ENCODE measurements around the gene TECRL. TPM values are rescaled to one million over a fixed set of nuclear protein-coding genes. Genes with fewer than 3 reads are reported as not detected.

The TECRL gene, protein sequence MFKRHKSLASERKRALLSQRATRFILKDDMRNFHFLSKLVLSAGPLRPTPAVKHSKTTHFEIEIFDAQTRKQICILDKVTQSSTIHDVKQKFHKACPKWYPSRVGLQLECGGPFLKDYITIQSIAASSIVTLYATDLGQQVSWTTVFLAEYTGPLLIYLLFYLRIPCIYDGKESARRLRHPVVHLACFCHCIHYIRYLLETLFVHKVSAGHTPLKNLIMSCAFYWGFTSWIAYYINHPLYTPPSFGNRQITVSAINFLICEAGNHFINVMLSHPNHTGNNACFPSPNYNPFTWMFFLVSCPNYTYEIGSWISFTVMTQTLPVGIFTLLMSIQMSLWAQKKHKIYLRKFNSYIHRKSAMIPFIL
- not detected for polyA plus RNA-seq (ENCODE audit: insufficient read length)
- long read RNA-seq, donor 1: 0 reads
- long read RNA-seq, donor 2: 0 reads
- long read RNA-seq, donor 3: 0 reads
- long read RNA-seq, donor 4: 0 reads
- long read RNA-seq, donor 5: 0 reads
- long read RNA-seq, donor 6: 0 reads
- long read RNA-seq, donor 7: 0 reads
- long read RNA-seq, donor 8: 0 reads

DNA sequence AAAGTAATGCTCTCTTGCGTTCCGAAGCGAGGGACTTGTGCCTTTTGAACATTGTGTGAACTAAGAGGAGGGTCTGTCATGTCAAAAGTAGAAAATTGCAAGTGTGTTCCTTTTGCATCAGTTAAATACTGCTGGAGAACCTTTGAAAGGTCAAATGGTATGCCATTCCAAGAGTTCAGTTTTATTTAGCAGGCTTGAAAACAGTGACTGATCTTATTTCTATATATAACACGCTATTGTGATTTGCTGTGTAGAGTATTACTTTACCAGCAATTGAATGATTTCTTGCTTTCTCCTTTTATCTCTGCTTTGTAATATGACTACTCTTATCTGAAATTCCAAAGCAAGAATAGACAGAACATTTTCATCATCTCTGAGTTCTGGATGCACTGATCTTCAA lies at the start of gene TECRL:
Gene TECRL (minus strand): TSS at position 151 of the 400 bp plus-strand sequence. CDS start 99 bp downstream, at position 52.
- no peak for DNase-seq

DNA sequence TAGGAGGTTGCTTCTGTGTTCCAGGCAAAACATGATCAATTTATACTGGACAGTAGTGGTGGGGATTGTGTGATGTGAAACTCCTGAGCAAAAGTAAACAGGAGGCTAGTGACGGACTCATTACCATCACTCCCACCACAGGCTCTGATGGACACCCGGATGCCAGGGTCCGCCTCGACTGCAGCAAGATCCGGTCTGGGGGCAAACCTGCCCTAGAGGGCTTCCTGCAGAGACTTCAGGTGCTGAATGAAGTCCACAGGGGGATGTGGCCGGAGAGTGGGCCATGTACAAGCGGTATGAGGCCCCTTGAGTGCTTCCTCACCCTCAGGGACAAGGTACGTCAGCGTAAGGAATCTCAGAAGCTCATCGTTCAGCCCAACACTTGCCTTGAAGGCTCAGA lies 23.4 kb upstream of the TECRL start:
- no peak for DNase-seq

DNA sequence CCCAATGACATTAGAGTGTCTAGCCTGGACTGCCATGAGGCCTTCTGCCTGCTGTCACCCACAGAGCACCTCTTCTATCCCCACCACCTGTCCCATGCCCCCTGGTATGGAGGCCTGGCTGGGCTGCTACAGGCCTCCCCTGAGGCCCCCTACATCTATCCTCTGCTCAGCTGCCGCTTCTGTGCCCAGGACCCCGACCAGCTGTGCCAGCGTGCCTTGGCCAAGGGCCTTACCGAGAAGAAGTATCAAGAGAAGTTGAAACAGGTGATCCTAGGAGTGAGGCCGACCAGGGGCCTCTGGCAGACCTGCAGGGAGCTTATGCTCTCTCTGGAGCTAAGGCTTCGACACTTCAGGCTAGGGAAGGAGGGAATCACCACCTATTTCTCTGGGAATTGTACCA lies 21.7 kb upstream of the TECRL start:
- DNase-seq: no peak

DNA sequence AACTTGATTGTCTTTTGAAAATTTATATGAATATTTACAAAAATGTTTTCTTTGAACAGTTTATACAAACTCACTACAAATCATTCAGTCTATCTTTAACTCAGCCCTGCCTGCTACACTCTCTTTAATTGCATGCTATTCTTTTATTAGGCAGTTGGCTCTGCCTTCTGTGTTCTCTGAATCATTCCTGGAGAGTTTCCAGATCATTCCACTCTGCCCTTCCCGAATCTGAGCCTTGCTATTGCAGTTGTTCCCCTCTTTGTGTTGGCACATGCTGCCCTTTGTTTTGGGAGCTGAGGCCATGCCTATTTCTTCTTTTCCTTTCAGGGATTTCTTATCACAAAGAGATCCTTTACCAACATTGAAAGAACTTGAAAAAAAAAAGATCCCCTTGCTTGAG lies 8.7 kb upstream of the TECRL start:
- DNase-seq: no peak

DNA sequence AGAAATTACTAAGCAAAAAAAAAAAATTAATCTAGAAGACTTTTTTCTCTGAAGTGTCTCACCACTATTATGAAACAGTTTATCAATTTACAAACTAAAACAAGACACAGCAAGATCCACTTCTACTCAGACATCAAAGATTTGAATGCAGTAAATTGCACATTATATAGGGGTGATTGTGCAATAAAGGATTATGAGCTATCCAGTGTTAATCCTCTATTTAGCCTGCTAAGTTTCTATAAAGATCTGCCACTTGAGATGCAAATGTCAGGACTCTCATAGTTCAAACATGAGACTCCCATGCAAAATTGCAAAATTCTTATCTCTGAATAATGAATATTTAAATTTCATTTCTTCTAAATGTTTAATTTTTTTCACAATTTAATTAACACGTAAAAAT lies 2.2 kb downstream of the TECRL start:
- no peak for DNase-seq

DNA sequence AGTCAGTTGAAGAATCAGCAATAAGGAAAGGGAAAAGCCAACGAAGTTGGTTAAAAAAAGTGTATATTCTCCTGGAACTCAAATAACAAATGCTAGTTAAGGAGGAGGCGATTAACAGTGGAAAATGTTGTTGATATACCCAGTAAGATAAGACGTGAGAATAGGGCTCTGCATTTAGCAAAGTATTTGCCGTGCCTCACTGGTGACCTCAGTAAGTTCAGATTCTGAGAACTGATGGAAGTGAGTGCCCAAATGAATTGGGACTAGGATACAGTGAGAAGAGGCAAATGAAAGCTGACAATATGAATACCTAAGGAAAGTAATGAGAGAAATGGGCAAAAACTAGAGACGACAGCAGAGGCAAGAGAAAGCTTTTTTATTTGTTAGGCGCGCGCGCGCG lies 3.5 kb downstream of the TECRL start:
- no peak for DNase-seq

DNA sequence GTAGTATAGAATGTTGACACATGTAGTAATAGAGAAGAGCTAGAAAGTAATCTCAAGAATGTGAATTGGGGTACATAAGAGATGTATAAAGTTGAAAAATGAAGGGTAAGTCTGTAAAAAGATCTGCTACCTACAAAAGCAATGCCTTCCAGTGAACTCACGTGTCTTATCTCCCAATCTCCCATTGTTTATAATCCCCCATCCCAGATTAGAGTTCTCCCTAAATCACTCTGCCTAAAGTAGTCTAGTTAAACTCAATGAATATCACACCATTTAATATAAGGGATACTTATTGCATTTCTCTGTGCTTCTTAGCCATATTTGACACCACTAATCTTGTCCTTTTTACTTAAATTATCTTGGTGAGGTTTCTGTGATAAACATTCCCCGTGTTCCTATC lies 6.6 kb downstream of the TECRL start:
- no peak for DNase-seq

DNA sequence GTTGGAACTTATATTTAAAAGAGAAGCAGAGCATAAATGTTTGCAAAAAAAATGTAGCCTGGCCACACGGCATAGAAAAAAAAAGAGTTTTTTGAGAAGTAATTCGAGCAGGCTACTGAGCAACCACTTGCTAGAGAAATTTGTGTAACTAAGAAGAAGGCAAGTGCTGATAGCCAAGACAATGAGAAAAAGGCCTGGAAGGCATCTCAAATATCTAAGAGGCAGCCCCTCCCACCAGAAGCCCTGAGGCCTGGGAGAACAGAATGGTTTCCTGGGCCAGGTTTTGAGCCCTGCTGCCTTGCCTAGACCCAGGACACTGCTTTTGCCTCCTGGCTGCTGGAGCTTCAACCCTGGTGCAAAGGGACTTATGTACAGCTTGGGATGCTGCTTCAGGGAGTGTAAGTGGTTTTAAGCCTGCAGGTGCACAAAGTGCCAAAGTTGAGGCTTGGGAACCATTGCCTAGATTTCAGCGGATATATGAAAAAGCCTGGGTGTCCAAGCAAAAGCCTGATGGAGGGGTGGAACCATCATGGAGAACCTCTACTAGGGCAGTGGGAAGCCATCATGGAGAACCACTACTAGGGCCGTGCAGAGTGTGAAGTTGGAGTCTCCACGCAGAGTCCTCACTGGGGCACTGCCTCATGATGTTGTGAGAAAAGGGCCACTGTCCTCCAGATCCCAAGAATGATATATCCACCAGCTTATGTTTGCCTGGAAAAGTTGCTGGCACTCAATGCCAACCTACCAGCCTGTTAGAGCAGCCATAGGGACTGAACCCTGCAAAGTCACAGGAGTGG lies 9.7 kb downstream of the TECRL start:
- DNase-seq: no peak

DNA sequence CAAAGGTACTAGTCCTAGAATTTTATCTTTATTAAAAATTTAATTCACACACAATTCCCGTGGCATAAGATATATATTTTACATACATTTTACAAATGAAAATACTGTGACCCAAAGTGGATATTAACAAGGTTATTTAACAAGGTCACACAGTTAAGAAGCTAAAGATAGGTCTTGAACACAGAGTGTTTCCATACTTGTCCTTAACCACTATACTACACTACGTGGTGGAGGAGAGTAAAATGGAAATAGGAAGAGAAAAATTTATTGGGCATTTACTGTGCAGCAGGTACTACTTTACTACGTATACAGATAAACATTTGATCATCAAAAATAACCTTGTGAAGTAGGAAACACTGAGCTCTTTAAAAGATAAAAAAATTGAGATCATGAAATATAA lies 14.8 kb downstream of the TECRL start:
- no peak for DNase-seq

DNA sequence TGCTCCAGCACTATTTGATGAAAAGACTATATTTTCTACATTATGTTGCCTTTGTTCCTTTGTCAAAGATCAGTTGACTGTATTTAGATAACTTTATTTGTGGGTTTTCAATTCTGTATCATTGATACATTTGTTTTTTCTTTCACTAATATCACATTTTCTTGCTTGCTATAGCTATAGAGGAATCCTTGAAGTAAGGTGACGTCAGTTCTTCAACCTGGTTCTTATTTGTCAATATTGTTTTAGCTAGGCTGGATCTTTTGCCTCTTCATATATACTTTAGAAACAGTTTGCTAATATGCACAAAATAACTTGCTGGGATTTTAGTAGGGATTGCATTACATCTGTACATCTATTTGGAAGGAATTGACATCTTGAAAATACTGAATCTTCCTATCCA lies 21.0 kb downstream of the TECRL start:
- DNase-seq: no peak

DNA sequence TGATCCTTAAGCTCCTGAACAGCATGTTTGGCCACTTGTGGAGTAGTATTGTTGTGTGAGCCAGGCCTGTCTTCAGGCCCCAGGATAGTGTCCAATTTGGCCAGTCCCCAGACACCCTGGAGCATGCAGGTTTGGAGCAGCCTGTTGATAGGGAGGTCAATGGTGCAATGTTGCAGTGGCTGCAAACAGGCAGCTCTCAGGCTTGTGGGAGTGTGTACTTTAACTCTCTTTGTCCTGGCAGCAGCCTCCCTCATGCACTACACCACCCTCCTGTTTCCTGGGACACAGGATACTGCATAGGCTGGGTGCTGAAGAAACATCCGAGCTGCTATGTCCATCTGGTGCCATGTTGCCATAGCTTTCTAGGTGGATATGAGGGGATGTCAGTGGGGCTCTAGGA lies 24.0 kb downstream of the TECRL start:
- no peak for DNase-seq

DNA sequence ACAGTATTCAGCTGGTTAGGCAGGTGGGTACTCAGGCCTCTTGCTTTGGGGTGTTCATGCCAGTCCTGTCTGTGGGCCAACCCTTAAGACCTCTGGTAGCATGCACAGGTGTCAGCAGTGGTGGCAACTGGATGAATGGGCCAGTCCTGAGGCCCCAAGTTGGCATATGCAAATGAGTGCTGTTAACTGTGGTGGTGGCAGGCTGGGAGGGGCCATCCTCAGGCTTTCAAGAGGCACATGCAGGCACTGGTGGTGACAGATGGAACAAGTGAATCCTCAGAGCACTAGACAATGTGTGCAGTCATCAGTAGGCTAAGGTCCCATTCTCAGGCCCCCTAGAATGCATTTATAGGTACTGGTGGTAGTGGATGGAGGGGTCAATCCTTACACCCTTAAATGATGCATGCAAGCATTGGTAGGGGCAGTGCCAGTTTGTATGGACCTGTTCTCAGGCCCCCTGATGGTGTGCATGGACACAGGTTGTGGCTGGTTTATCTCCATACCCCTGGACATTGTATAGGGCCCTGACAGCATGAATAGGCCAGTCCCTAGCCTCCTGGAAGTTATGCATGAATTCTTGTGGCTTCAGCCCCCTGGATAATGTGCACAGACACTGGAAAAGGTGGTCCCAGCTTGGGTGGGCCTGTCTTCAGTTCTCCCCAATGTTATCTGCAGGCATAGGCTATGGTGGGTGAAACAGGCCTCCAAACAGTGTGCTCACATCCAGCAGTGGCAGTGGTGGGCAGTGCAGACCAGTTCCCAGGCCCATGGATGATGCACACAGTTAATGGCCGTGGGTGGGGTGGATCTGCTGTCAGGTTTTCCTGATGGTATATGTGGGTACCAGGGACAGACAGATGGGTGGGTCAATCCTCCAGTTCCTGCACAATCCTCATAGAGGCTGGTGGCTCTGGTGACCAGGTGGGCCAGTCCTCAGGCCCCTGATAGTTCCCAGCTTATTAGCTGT lies 24.7 kb downstream of the TECRL start:
- DNase-seq: no peak

DNA sequence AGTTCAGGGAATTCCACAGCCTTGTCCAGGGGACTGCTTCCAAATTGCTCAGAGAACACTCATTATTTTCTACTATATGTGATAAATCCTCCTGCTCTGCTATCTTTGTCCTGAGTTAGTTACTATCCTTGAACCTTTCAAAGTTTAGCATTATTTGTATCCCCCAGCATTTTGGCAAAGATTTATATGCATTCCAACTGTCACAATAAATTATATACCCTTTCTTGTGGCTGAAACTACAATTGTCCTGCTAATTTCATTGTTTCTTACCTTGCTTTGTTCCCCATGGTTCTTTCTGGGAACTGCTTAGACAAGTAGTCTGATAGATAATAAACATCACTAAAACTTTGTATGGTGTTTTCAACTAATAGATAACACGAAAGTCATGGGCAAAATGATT lies 40.5 kb downstream of the TECRL start:
- no peak for DNase-seq

DNA sequence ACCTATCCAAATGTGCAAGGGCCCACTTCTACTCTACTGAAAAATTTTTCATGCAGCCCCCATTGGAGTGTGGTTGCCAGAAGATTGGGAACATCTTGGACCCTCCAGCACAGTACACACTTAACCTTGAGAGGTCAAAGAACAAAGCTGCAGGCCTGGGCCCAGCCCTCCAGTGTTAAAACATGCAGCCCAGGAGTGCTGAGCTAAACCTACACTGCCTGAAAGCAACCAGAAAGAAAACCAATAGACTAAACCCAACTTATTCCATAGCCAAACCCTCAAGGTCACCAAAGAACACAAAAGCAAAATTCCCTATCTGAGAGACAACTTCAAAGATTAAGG lies 47.9 kb downstream of the TECRL start:
- no peak for DNase-seq

DNA sequence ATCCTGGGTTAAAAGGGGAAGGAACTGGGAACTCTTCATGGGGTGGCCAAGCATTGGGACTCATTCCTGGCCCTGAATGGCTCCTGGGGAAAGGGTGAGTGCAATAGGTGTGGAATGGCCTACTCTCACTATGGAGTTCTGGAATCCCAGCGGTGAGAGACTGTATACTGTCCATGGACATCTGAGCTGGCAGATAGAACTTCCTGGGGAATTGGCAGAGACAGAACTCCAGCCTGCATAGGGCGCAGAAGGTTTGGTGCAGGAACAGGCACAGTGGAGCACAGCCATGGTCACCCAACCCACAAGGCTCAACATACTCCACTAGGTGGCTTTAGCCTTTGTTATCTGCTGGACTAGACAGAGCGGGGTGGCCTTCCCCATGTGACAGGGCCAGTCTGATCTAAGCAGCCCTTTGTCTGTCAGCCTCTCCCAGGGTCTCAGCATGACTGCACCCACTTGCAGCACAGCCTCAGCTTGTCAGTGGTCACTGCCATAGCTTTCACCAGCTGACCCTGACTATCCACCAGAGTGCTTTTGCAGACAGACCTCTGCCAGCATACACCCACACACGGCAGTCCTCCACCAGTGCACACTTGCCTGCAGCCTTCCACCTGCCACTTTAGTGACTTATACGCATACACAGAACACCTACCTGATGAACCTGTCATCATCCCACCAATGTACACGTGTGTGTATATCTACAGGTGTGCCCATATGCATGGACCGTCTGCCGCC lies 48.4 kb downstream of the TECRL start:
- no peak for DNase-seq

DNA sequence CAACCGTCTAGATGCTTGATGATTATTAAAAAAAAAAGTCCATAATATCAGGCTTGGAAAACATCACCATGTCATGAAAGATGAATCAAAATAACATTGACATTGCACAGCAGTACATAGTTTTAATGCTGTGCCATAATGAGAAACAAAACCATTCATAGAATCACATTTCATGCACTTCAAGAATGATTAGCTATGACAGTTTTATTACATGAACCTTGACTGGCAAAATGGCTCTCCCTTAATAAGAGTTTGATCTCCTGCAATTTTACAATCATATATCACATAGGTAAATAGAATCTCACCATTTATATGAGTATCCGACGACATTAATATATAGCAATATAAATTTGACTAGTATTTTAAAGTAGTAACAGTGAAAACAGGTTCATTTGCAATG lies 49.8 kb downstream of the TECRL start:
- DNase-seq: no peak

DNA sequence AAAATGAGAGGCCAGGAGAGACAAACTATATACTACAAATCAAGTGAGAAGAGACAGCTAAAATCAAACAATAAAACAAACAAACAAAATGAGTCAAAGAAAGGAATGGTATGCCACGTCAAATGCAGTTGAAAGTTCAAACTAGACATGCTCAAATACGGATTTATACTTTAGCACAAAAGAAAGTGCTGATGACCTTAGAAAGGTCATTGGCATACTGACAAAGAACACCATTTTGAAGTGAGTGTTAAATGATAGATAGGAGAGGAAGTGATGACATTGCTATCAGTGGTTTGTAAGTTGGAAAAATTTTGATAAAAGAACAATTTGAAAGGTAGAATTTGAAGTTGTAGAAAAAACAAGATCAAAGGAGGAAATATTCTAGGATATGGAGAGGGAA lies 55.3 kb downstream of the TECRL start:
- DNase-seq: no peak

DNA sequence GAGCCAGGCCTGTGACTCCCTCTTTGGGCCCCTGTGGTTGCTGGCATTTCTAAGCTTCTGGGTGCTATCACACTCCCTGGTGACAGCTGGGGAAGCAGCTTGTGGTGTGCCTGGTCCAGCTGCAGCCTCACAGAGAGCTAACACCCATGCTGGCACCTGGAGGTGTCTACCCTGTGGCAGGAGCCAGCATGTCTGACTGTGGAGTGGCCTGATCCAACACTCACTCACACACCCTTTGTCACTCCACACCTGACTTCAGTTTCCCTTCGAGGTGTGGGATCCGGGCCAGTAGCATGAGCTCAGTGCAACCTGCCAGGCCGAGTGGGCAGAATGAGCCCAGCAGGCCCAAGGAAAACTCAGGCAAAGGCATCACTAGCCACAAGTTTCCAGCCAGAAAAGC lies 67.5 kb downstream of the TECRL start:
- DNase-seq: no peak

DNA sequence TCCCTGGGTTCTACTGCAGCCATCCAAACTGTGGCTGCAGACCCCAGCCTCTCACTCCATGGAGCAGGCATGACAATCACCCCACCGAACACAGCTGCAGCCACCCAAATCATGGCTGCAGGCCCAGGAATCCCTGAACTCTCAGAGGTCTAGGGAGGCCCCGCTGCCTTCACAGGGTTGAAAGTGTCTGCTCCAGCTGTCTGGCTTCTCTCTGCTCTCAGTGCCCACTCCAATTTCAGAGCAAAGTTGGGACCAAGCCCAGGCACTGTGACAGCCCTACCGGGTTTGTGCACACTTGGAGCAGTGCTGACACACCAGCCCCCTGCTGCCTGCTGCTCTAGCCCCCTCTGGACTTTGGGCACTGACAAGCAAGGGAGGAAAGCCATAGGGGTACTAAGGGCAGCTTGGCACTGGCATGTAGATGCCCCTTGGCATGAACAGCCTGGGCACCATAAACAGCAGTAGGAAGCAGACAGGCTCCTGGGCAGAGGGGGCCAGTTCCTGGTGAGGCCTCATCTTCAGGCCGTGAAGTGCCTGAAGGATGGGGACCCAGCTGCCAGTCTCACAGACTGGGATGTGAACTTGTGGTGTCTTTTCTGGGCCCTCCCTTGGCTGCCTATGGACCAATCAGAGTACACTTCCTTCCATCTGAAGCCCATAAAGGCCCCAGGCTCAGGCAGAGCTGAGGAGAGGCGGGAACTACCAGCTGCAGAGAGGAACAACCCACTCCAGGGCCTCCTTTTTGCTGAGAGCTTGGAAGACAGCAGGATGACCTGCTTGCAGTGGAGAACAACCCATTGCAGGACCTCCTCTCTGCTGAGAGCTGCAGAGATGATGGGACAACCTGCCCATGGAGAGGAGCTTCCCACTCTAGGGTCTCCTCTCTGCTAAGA lies 68.8 kb downstream of the TECRL start:
- no peak for DNase-seq

DNA sequence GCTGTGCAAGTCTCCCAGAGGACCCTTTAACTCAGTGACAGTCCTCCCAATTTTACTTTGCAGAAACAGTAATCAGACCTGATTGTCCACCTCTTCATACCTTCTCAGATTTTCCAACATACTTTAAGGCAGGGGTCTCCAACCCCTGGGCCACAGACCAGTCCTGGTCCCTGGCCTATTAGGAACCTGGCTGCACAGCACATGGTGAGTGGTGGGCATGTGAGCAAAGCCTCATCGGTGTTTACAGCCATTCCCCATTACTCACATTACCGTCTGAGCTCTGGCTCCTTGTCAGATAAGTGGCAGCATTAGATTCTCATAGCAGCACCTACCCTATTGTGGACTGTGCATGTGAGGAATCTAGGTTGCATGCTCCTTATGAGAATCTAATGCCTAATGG lies 74.3 kb downstream of the TECRL start:
- DNase-seq: no peak

Measured in left kidney (tissue), 8 donors.